Testis (tissue), 3 donors: ENCODE data around the gene C2CD4D. TPM values are rescaled to one million over a fixed set of nuclear protein-coding genes. Genes with fewer than 3 reads are reported as not detected.

Experiments
- DNase-seq: peaks from one replicate; pipeline ENCODE4 v3.0.0-alpha.2; 2019
- H3K27ac ChIP-seq, 2 donors: fragments of 200-600 bp; sonication (generic); one replicate each; pipeline ENCODE4 v1.5.1; 2019
- H3K27me3 ChIP-seq: fragments of 200-600 bp; sonication (generic); one replicate; pipeline ENCODE4 v1.5.1; 2019
- H3K36me3 ChIP-seq: fragments of 200-600 bp; sonication (generic); one replicate; pipeline ENCODE4 v1.5.1; 2017; ENCODE audit warnings: low read depth; ENCODE audit errors: missing control alignments
- H3K4me1 ChIP-seq: fragments of 200-600 bp; sonication (generic); one replicate; pipeline ENCODE4 v1.5.1; 2019
- H3K4me3 ChIP-seq, 2 donors: fragments of 200-600 bp; sonication (generic); one replicate each; pipeline ENCODE4 v1.5.1; 2017 to 2019
- H3K9me3 ChIP-seq: fragments of 200-600 bp; sonication (generic); one replicate; pipeline ENCODE4 v1.5.1; 2017
- POLR2A ChIP-seq: fragments of 450-650 bp; IDR thresholded peaks from one replicate; pipeline ENCODE4 v1.6.1; 2017; ENCODE audit warnings: antibody characterized with exemption, mild to moderate bottlenecking, moderate library complexity
- WGBS, 2 donors: methylation state at CpG; one replicate each; pipeline ENCODE4 v1.1.5; 2018; 5-methylcytosine and 5-hydroxymethylcytosine counted together
- intact Hi-C: fragments of 100-400 bp; cut with DNase I; formaldehyde crosslinking; loops from one replicate; pipeline ENCODE4 v1.15.1; 2023; ENCODE audit warnings: low total_unique reads
- polyA plus RNA-seq: library from polyadenylated mRNA; stranded (reverse); fragments of 350-450 nt; fragmentation: Illumina TruSeq; extraction: RNeasy Lipid Tissue Mini Kit (QIAGEN cat#74804); gene quantifications from one replicate; pipeline ENCODE4 v1.2.3, GENCODE V29; 2014; ENCODE audit warnings: low read depth, low replicate concordance; ENCODE audit not compliant: insufficient read depth
- total RNA-seq, 2 donors: library from RNA; depleted of rRNA; stranded (reverse); fragments of >200 nt; gene quantifications; one replicate each; pipeline ENCODE4 v1.2.3, GENCODE V29; 2016
- TF ChIP-seq, protein P1 (sequence below), 3 experiments: fragments of 450-650 bp in 2 of 3; fragments of 200-600 bp in 1 of 3; sonication (generic) in 1 of 3; IDR thresholded peaks; one replicate each; pipeline ENCODE4 v1.5.1; 2016 to 2019; ENCODE audit warnings: antibody characterized with exemption in 3 of 3, mild to moderate bottlenecking in 2 of 3, moderate library complexity in 1 of 3

The C2CD4D gene
- total and polyA plus RNA-seq, 3 donors from 2014 or later = 0.29 to 2.0 (median 1.4) TPM

- Histone ChIP-seq H3K27me3 (no peaks in the 10 kb centered on the region), H3K4me1 (no peaks in the 10 kb centered on the region), H3K9me3 (no peaks in the 10 kb centered on the region), H3K27ac (no peak overlapping the region), H3K36me3 (no peaks in the 10 kb centered on the region), H3K4me3 (no peak overlapping the region)
- WGBS, 2 donors = 37 to 44% methylated on average over 3 of the region's 3 CpGs
- no peak for TF ChIP-seq POLR2A
- TF ChIP-seq, protein P1, sequence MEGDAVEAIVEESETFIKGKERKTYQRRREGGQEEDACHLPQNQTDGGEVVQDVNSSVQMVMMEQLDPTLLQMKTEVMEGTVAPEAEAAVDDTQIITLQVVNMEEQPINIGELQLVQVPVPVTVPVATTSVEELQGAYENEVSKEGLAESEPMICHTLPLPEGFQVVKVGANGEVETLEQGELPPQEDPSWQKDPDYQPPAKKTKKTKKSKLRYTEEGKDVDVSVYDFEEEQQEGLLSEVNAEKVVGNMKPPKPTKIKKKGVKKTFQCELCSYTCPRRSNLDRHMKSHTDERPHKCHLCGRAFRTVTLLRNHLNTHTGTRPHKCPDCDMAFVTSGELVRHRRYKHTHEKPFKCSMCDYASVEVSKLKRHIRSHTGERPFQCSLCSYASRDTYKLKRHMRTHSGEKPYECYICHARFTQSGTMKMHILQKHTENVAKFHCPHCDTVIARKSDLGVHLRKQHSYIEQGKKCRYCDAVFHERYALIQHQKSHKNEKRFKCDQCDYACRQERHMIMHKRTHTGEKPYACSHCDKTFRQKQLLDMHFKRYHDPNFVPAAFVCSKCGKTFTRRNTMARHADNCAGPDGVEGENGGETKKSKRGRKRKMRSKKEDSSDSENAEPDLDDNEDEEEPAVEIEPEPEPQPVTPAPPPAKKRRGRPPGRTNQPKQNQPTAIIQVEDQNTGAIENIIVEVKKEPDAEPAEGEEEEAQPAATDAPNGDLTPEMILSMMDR (IDR thresholded peaks at IDR 0.05) = no peak
- intact Hi-C loops = no loop called here
- no peak for DNase-seq
Observed at GRCh38 chr1:151868486-151868885, 28.9 kb upstream of the C2CD4D start.

GRCh38 chr1:151867765-151868411 is 28.3 kb upstream of the C2CD4D start:
- 71 to 83% methylated on average over 7 of the region's 7 CpGs for WGBS, 2 donors
- TF ChIP-seq, protein P1 (IDR thresholded peaks at IDR 0.05) = no peak
- TF ChIP-seq POLR2A = no peak
- H3K9me3 ChIP-seq = no peaks in the 10 kb centered on the region
- no peak overlapping the region for H3K27ac ChIP-seq
- no peak for DNase-seq
- no peaks in the 10 kb centered on the region for H3K4me1 ChIP-seq
- intact Hi-C loops = no loop called here
- no peaks in the 10 kb centered on the region for H3K36me3 ChIP-seq
- H3K4me3 ChIP-seq = no peak overlapping the region
- no peaks in the 10 kb centered on the region for H3K27me3 ChIP-seq

DNA sequence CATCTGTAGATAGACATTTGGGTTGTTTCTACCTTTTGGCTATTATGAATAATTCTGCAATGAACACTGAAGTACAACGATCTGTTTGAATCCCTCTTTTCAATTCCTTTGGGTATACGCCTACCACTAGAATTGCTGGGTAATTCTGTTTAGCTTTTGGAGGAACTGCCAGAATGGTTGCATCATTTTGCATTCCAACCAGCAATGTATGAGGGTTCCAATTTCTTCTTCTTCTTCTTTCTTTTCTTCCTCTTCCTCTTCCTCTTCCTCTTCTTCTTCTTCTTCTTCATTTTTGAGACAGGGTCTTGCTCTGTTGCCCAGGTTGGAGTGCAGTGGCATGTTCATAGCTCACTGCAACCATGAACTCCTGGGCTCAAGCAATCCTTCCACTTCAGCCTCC is 27.7 kb upstream of the C2CD4D start:
- DNase-seq = no peak
- Histone ChIP-seq H3K4me1 (no peaks in the 10 kb centered on the region), H3K9me3 (no peaks in the 10 kb centered on the region), H3K27me3 (no peaks in the 10 kb centered on the region), H3K27ac (no peak overlapping the region), H3K36me3 (no peaks in the 10 kb centered on the region), H3K4me3 (no peak overlapping the region)
- WGBS, 2 donors = 86 to 92% methylated on average over 2 of the region's 2 CpGs
- TF ChIP-seq, protein P1 (IDR thresholded peaks at IDR 0.05) = no peak
- no peak for TF ChIP-seq POLR2A
- intact Hi-C loops = no loop called here

DNA sequence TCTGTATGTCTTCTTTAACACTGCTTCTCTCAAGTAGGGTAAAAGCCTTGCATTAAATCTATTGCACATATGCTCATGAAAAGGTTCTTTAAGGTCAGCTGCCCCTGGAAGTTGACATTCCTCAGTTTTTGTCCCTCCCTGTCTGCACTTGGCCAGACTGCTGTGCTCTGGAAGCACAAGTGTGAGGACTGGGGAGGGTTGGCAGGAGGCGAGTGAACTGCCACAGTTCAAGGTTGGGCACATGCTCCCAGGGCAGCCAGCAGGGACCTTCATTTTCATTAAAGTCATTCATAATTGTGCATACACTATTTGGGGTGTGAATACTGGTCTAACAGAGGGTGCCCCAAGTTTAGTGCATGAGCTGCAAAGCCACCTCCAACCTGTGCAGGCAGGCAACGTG is 24.8 kb upstream of the C2CD4D start:
- Histone ChIP-seq H3K27me3 (no peaks in the 10 kb centered on the region), H3K36me3 (no peaks in the 10 kb centered on the region), H3K9me3 (no peaks in the 10 kb centered on the region), H3K27ac (no peak overlapping the region), H3K4me1 (no peaks in the 10 kb centered on the region), H3K4me3 (no peak overlapping the region)
- intact Hi-C loops = no loop called here
- WGBS, 2 donors = 25 to 42% methylated on average over 2 of the region's 2 CpGs
- TF ChIP-seq, protein P1 (IDR thresholded peaks at IDR 0.05) = no peak
- no peak for TF ChIP-seq POLR2A
- no peak for DNase-seq

DNA sequence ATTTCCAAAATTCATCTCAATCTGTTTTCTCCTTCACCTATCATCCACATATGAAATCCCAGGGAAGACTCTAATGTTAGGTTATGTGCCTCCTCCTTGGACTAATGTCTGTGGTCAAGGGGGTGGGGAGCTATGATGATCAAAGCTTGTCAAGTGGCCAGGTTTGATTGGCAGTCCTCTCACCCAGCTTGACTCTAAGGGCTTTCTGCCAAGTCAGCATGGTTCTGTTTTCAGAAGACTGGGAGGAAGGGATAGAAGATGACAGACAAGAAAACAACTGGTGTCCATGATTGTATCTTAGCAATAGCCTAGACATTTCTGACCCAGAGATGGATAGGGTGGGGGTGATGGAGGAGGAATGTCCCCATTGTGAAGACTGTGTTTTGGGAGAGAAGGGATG is 23.0 kb upstream of the C2CD4D start:
- Histone ChIP-seq H3K36me3 (no peaks in the 10 kb centered on the region), H3K27ac (no peak overlapping the region), H3K4me3 (no peak overlapping the region), H3K4me1 (no peaks in the 10 kb centered on the region), H3K27me3 (no peaks in the 10 kb centered on the region), H3K9me3 (no peaks in the 10 kb centered on the region)
- intact Hi-C loops = no loop called here
- no peak for DNase-seq
- TF ChIP-seq, protein P1 (IDR thresholded peaks at IDR 0.05) = no peak
- no peak for TF ChIP-seq POLR2A
